Measurements from ENCODE around the gene LSM11. TPM values are rescaled to one million over a fixed set of nuclear protein-coding genes. Genes with fewer than 3 reads are reported as not detected.

Gene LSM11
- total and polyA plus RNA-seq, 2 of the 4 experiments (the other 2 are of a cell fraction) = 1.4 to 3.0 TPM

DNA sequence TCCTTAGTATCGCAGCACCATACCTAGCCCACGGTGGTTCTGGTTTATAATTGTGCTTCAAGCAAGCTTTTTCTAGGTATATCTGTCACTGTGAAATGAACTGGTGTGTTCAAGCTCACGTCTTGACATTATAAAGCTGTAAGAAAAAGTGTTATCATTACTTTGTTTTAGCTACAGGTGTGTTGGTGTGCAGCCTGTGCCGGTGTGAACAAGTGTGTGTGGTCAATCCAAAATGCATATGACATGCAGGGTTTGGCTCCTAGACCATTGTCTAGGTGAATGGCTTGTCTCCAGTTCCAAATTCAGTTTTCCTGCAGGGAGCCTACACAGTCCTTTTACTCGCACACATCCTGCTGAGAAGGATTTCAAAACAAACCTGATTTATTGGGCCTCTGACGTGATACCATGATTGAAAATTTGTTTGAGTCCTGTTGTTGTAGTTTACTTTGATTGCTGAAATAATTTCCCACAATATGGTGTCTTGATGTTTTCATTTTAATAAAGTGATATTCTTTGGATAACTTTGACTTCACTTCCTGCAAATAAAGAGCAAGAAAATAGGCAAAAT lies 3.7 kb downstream of the LSM11 start:
- H3K4me2 ChIP-seq (ENCODE audit: low read depth, low read length) = no peak overlapping the region
- H3K14ac ChIP-seq (replicated peaks; ENCODE audit: low read depth, low read length) = no peak overlapping the region
- H3K9me3 ChIP-seq (ENCODE audit: control insufficient read depth, insufficient read depth, low read length) = no peaks in the 10 kb centered on the region
- peaks cover 35 to 48% of the 10 kb centered on the region in 2 experiments for H3K79me1 ChIP-seq (ENCODE audit: low read depth in 1 of 2, low read length in 2 of 2)
- no peak overlapping the region for H3K4ac ChIP-seq (ENCODE audit: low read depth, low read length)
- in situ Hi-C loops (cut with MboI; ENCODE audit: low sequenced_read_pairs) = loop anchor here (10.0 kb wide), 1 partner anchor 602 kb away; the partner anchor contains the start of gene MED7
- H3K27ac ChIP-seq (ENCODE audit: insufficient read depth, low read length) = no peak overlapping the region
- no peak for TF ChIP-seq CHD1 (IDR thresholded peaks at IDR 0.05; ENCODE audit: low read depth, low read length)
- TF ChIP-seq, protein P1, sequence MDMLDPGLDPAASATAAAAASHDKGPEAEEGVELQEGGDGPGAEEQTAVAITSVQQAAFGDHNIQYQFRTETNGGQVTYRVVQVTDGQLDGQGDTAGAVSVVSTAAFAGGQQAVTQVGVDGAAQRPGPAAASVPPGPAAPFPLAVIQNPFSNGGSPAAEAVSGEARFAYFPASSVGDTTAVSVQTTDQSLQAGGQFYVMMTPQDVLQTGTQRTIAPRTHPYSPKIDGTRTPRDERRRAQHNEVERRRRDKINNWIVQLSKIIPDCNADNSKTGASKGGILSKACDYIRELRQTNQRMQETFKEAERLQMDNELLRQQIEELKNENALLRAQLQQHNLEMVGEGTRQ (IDR thresholded peaks at IDR 0.05; ENCODE audit: low read depth, low read length) = no peak
- H2BK5ac ChIP-seq (ENCODE audit: low read depth, low read length, poor library complexity, severe bottlenecking) = no peak overlapping the region
- no peaks in the 10 kb centered on the region for H4K20me1 ChIP-seq (ENCODE audit: insufficient read depth, low read length)
- no peak overlapping the region for H3K18ac ChIP-seq (ENCODE audit: low read depth, low read length)
- no peak overlapping the region; the same call in 1 of the 2 replicates for H2AK5ac ChIP-seq (ENCODE audit: low read depth, low read length)
- no peak overlapping the region for H2BK20ac ChIP-seq (ENCODE audit: low read depth, low read length)
- no peaks in the 10 kb centered on the region for H3K36me3 ChIP-seq (ENCODE audit: control insufficient read depth, insufficient read depth, low read length)
- H4K5ac ChIP-seq (ENCODE audit: low read depth, low read length) = no peak overlapping the region
- peaks cover 5% of the 10 kb centered on the region for H3K4me1 ChIP-seq (ENCODE audit: control insufficient read depth, insufficient read depth, low read length)
- BruUV-seq (replicated peaks) = no TSS peak
- dilution Hi-C loops (cut with HindIII; ENCODE audit: low sequenced_read_pairs, unreplicated experiment) = no loop called here
- no peak overlapping the region for H3K23ac ChIP-seq (ENCODE audit: low read depth, low read length)
- no peak for DNase-seq
- no peak overlapping the region for H3K9ac ChIP-seq (ENCODE audit: low read depth, low read length)
- POLR2A ChIA-PET (ENCODE audit: unreplicated experiment) = no interaction called here
- H2BK120ac ChIP-seq (ENCODE audit: low read depth, low read length) = no peak overlapping the region
- H3K4me3 ChIP-seq (ENCODE audit: insufficient read depth, low read depth, low read length) = no peak overlapping the region
- no peak overlapping the region for H4K91ac ChIP-seq (ENCODE audit: insufficient read depth, low read depth, low read length)
- peaks cover 5% of the 10 kb centered on the region; the same call in 1 of the 2 replicates for H3K9me1 ChIP-seq (ENCODE audit: insufficient read depth, low read length)
- intact Hi-C loops (cut with micrococcal nuclease) = no loop called here
- no peak overlapping the region for H3K56ac ChIP-seq (ENCODE audit: extremely low read depth, insufficient read depth, low read length)
- H2BK15ac ChIP-seq (ENCODE audit: low read depth, low read length) = no peak overlapping the region
- H4K8ac ChIP-seq (ENCODE audit: low read depth in 2 of 2, low read length in 2 of 2) = peak overlapping the region in 1 of 2 experiments; percentile 68; a peak in 2 of 4 replicates
- WGBS, 2 experiments (ENCODE audit: extremely low coverage in 2 of 2, insufficient read length in 1 of 2) = no CpG with 5 or more reads among the region's 6 CpGs
- H3K27me3 ChIP-seq (ENCODE audit: control insufficient read depth, insufficient read depth, low read length) = no peaks in the 10 kb centered on the region
- H2AK9ac ChIP-seq (replicated peaks; ENCODE audit: low read depth, low read length, poor library complexity) = no peak overlapping the region
- CTCF ChIA-PET = no interaction called here
- no peak for ATAC-seq (ENCODE audit: low read depth)
- no peak overlapping the region for H2AFZ ChIP-seq (replicated peaks; ENCODE audit: low read length, poor library complexity)
